ENCODE measurements around the gene CRYGN. TPM values are rescaled to one million over a fixed set of nuclear protein-coding genes. Genes with fewer than 3 reads are reported as not detected.

The CRYGN gene
- total and polyA plus RNA-seq, 9 of the 15 experiments (the other 6 are each of a cell fraction or from before 2014, with no cell fraction given): not detected

GRCh38 chr7:151390598-151391357 lies 49.2 kb downstream of the CRYGN start (continued):
- TF ChIP-seq ZNF592 (IDR thresholded peaks at IDR 0.05): peak; percentile 27; the same call in 1 of the 2 replicates
- TF ChIP-seq MAX (CRISPR knock-in tag; IDR thresholded peaks at IDR 0.05): peak; percentile 54; the same call in 1 of the 2 replicates
- TF ChIP-seq TCF3 (CRISPR knock-in tag; IDR thresholded peaks at IDR 0.05): no peak
- TF ChIP-seq HCFC1 (IDR thresholded peaks at IDR 0.05; ENCODE audit: low read depth, low read length): no peak
- TF ChIP-seq GTF2F1 (IDR thresholded peaks at IDR 0.05; ENCODE audit: low read depth, low read length): no peak
- TF ChIP-seq POLR2G (IDR thresholded peaks at IDR 0.05; ENCODE audit: low read depth, low read length): peak; percentile 19; the same call in 1 of the 2 replicates
- TF ChIP-seq BHLHE40 (IDR thresholded peaks at IDR 0.05; ENCODE audit: low read length): 0 out of 2 replicates have a peak, but pooled peaks have one; percentile 3
- TF ChIP-seq YY1 (IDR thresholded peaks at IDR 0.05; ENCODE audit: borderline replicate concordance in 1 of 3, control insufficient read depth in 1 of 3, extremely low read depth in 1 of 3, insufficient read depth in 3 of 3, insufficient read length in 1 of 3, insufficient replicate concordance in 2 of 3, low read depth in 1 of 3, low read length in 2 of 3): peak in 2 of 3 experiments; percentile 37 to 64
- TF ChIP-seq SMAD2 (IDR thresholded peaks at IDR 0.05; ENCODE audit: low read depth, low read length): no peak
- no peak for TF ChIP-seq ARID2 (IDR thresholded peaks at IDR 0.05)
- TF ChIP-seq E2F6 (IDR thresholded peaks at IDR 0.05; ENCODE audit: borderline replicate concordance in 1 of 2, extremely low read depth in 1 of 2, insufficient read depth in 1 of 2, insufficient read length in 1 of 2, low read depth in 1 of 2, low read length in 1 of 2, poor library complexity in 1 of 2, severe bottlenecking in 1 of 2): peak in 1 of 2 experiments; percentile 74
- TF ChIP-seq EGR1 (conservative IDR thresholded peaks at IDR 0.05): peak; percentile 83
- TF ChIP-seq MAFF (IDR thresholded peaks at IDR 0.05; ENCODE audit: low read length): no peak
- TF ChIP-seq CBFB (CRISPR knock-in tag; IDR thresholded peaks at IDR 0.05): no peak
- TF ChIP-seq RHOXF2B (CRISPR knock-in tag; conservative IDR thresholded peaks at IDR 0.05): no peak
- TF ChIP-seq ZZZ3 (IDR thresholded peaks at IDR 0.05): no peak
- no peak for TF ChIP-seq GTF2B (IDR thresholded peaks at IDR 0.05; ENCODE audit: extremely low read depth, insufficient read length)
- 0 out of 2 replicates have a peak, but pooled peaks have one; percentile 58 for TF ChIP-seq CREM (IDR thresholded peaks at IDR 0.05; ENCODE audit: low read depth)
- TF ChIP-seq SMAD1 (IDR thresholded peaks at IDR 0.05; ENCODE audit: low read depth, low read length, partially characterized antibody): no peak
- 0 out of 4 replicates have a peak, but pooled peaks of 1 of the 2 experiments have one; percentile 42 for TF ChIP-seq MAZ (CRISPR knock-in tag; conservative IDR thresholded peaks at IDR 0.05 in 1 of 2, IDR thresholded peaks at IDR 0.05 in 1 of 2)
